Measurements from ENCODE around the gene RNPC3.

DNA sequence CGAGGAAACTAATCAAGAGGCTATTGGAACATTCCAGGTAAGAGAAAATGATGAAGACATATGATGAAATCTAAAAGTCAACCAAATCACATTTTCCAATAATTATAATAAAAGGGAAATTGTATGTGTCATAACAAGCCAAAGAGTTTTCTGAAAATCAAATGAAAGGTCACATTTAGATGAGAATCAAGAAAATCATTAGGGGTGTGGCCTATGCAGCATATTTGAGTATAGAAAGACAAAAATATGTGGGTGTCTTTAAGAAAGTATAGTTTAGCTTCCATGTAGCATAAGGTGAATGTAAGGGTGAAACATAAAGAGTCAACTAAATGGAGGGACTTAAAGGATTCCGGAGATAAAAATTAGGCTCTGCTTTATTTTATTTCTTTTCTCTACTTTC lies 9.2 kb upstream of the RNPC3 start:
- TF ChIP-seq, protein P1, sequence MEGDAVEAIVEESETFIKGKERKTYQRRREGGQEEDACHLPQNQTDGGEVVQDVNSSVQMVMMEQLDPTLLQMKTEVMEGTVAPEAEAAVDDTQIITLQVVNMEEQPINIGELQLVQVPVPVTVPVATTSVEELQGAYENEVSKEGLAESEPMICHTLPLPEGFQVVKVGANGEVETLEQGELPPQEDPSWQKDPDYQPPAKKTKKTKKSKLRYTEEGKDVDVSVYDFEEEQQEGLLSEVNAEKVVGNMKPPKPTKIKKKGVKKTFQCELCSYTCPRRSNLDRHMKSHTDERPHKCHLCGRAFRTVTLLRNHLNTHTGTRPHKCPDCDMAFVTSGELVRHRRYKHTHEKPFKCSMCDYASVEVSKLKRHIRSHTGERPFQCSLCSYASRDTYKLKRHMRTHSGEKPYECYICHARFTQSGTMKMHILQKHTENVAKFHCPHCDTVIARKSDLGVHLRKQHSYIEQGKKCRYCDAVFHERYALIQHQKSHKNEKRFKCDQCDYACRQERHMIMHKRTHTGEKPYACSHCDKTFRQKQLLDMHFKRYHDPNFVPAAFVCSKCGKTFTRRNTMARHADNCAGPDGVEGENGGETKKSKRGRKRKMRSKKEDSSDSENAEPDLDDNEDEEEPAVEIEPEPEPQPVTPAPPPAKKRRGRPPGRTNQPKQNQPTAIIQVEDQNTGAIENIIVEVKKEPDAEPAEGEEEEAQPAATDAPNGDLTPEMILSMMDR (IDR thresholded peaks at IDR 0.05; ENCODE audit: low read depth, low read length, poor library complexity, severe bottlenecking): no peak
- TF ChIP-seq EZH2phosphoT487 (IDR thresholded peaks at IDR 0.05; ENCODE audit: borderline replicate concordance, low read length): no peak

Data from DOHH2 (cell line).